T-helper 2 cell (primary cell): Measurements from ENCODE around the gene PTPN4.

Source experiments
- DNase-seq, 5 experiments: peaks; one replicate each; pipeline versions ENCODE4 v3.0.0 to v3.0.0-alpha.2; 2012 to 2022

Gene PTPN4

DNA sequence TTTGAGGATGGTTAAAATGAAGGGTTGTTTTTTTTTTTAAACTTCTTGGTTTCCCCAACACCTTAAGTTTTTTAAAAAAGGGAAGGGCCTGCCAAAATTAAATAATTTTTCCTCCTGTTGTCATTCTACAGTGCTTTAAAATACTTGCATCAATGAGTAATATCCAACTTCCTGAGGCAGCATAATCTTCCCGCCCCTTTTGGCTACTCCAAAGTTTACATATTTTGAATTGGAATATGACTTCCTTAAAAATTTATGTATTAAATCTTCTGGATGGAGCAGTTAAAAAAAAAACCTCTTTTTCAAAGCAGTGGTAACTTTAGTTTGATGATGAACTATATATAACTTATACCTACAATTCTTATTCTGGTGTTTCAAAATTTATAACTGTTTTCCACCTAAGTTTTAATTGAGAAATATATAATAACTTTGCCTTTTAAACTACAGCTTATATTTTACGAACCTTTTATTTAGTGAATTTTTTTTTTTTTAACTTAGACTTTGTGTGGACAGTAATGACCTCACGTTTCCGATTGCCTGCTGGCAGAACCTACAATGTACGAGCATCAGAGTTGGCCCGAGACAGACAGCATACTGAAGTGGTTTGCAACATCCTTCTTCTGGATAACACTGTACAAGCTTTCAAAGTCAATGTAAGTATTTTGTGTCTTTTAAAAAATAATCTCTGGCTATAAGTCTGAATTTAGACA, 49.8 kb downstream of the PTPN4 start:
- DNase-seq: no peak

DNA sequence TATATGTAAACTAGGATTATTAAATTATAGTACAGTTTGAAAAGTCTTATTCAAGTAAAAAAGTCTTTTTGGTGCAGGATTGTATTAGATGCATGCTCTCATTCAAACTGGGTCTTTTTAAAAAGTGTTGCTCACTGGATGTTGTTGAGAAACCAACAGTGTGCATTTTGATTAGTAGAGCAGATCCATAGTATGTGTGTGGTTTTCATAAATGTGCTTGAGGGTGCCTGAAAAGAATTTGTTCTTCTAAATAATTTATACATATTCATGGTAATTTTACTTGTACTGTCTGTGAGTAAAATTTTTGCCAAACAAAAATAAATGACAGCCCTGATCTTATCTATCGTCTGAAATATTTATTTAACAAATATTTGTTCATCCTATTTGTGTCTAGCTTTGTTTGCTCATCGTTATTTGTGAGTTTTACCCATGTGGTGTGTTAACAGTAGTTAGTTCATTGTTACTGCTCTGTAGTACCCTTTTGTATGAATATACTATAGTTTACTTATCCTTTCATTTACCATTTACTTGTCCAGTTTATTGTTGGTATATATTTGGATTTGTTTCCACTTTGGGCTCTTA, 50.4 kb downstream of the PTPN4 start:
- no peak for DNase-seq

DNA sequence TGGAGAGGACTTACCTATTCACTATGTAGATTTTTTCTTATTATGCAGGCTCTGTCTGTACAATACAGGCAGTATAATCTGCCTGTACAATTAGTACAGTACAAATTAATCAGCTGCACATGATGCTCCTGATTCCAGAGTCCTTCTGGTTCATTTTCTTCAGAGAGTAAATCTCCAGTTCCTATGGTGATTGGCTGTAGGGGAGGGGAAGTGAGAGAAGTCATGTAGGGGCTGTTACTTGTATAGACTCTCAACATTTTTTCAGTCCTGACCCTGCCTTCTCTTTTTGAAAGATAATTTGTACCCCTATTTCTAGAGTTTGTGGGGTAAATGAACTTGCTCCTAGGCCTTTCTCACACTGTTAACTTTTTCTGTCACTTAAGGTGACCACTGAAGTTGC, 54.5 kb downstream of the PTPN4 start:
- no peak for DNase-seq

GRCh38 chr2:119818792-119819191, 59.1 kb downstream of the PTPN4 start:
- DNase-seq: no peak

DNA sequence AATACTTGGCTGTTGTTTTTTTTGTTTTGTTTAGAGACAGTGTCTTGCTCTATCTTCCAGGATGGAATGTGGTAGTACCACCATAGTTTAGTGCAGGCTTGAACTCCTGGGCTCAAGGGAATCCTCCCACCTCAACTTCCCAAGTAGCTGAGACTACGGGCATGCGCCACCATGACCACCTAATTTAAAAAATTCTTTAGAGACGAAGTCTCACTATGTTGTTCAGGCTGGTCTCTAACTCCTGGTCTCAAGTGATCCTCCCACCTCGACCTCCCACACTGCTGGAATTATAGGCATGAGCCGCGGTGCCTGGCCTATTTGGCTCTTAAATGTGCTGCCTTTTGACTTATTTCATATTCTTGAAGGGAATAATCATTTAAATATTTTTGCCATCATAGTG, 60.1 kb downstream of the PTPN4 start:
- DNase-seq: no peak

DNA sequence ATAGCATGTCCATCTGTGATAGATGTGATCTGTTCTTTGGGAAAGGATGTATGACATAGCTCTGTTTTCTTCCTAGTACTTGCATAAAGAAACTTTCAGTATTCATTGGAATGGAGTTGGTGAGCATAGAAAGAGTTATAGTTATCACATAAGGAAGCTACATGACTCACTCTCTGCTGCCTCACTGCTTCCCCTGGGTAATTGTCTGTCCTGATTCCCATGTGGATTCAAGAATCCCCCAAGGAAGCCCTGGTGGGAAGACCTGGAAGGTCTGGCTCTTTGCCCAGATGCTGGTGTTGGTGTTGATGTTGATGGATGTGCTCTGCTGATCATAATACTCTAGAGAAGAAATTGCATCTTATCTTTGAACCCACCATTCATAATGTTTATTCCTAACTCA, 60.6 kb downstream of the PTPN4 start:
- no peak for DNase-seq

DNA sequence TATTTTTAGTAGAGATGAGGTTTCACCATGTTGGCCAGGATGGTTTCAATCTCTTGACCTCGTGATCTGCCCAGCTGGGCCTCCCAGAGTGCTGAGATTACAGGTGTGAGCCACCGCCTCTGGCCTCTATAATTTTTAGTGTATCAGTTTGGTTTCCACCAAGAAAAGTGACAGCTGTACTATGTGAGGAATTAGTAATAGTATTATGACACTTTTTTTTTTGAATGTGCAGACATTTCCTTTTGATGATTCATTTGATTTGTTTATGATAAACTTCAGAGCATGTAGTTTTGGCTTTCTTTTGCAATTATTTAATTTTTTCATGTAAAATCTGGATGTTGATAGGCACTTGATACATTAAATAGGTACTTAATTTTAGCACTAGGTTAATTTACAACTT, 61.5 kb downstream of the PTPN4 start:
- peak in 1 of 5 experiments; percentile 39 for DNase-seq

DNA sequence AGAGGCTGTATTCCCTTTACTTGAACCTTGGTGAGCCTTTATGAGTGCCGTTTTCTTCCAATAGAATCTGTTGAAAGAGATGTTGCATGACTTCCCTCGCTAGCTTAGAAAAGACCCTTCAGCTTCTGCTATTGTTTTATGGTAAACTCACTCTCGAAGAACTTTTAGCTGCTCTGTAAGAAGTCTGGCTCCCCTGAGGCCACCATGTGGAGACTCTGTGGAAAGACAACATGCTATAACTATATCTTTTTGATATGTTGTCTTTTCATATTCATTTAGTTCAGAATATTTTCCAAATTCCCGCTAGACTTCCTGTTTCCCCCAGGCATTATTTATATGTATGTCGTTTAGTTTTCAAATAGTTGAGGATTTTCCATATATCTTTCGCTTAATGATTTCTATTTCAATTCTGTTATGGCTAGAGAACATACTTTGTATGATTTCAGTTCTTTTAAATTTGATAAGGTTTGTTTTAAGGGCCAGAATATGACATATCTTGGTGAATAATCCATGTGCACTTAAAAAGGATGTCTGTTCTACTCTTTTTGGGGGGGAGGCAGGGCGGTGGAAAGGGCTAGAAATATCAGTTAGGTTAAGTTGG, 64.1 kb downstream of the PTPN4 start:
- DNase-seq: peak in 3 of 5 experiments; percentile 7 to 53 (median 13)

- peak in 3 of 5 experiments; percentile 17 to 57 (median 22) for DNase-seq
These were observed 66.7 kb downstream of the PTPN4 start for GRCh38 chr2:119826370-119826961.

GRCh38 chr2:119827866-119828507, 68.3 kb downstream of the PTPN4 start:
- DNase-seq: peak in 1 of 5 experiments; percentile 40

DNA sequence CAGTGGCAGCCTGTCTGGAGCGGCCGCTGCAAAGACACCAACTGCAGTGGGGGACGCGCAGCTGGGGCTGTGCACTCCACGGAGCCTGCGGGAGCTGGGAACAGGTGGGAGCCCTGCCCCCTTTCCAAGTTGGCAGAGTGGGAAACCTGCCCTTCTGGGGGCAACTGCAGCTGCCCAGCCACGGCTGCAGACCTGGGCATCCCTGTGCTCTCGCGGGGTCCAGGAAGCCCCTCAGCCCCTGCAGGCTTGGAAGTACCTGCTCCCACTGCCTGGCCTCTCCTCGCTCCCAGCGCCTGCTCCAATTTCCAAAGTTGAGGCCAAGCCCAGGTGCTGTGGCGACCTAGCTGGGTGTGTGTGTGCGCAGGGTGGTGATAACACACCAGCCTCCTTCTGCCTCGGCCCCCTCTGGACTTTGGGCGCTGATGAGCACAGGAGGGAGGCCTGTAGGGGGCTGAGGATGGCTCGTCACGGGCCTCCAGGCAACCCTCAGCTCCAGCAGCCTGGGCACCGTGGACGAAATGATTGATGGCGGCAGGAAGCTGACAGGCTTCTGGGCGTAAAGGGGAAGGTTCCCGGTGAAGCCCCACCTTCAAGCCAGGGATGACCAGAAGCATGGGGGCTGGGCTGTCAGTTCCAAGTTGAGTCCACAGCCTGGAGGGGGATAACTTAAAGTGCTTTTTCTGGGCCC, 76.9 kb downstream of the PTPN4 start:
- no peak for DNase-seq

DNA sequence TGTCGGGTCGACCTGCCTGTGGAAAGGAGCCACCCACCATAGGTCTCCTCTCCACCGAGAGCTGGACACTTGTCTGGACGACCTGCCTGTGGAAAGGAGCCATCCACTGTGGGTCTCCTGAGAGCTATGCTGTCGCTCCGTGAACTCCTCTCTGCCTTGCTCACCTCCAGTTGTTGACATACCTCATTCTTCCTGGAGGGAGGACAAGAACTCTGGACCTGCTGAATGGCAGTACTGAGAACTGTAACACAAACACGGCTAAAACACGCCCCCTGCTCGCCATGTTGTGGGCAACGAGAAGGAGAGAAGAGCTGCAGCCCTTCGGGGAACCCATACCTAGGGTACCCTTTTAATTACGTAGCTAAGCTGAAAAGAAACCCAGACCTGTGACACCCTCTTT, 77.6 kb downstream of the PTPN4 start:
- DNase-seq: no peak

DNA sequence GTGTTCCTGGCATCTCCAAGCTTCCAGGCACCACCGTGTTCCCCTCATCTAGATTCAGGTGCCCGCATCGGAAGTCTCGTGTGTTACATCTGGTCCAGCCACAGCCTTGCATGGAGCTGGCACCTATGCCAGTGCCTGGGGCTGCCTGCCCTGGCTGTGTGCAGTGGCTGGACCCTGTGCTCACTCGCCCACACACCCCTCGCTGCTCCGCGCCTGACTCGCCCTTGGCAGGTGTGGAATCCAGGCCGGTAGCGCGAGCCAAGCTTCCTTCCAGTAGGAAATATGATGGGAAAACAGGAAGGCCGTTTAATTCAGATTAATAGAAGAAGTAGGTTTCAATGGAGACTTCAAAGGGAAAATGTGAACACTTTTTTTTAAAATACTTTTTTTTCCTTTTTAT, 78.0 kb downstream of the PTPN4 start:
- no peak for DNase-seq

DNA sequence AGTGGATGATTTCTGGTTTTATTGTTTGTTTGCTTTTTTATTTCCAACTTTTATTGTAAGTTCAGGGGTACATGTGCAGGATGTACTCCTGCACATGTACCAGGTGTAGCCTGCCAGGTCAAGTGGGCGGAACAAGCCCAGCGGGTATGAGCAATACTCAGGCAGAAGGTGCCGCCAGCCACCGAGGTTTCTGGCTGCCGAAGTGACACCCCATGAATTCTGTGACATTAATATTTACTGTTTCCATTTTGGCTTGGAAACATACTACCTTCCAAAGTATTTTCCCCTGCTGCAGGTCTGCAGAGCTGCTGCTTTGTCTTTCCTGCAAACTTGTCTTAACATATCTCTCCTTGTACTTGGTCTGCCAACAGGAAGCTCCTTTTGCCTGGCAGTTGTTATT, 78.5 kb downstream of the PTPN4 start:
- no peak for DNase-seq

- DNase-seq: no peak
These were observed 81.8 kb downstream of the PTPN4 start for GRCh38 chr2:119841550-119841949.

DNA sequence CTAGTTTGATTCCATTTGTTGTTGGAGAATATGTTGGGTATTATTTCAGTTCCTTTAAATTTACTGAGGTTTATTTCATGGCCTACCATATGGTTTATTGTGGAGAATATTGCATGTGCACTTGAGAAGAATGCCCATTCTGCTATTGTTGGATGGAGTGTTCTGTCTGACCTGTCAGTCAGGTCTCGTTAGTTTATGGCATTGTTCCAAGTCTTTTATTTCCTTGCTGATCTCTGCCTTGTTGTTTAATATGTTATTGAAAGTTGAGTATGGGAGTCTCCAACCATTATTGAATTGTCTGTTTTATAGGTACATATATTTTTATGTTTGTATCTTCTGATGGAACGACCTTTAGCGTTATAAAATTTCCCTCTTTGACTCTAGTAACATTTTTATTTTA, 86.3 kb downstream of the PTPN4 start:
- no peak for DNase-seq

DNA sequence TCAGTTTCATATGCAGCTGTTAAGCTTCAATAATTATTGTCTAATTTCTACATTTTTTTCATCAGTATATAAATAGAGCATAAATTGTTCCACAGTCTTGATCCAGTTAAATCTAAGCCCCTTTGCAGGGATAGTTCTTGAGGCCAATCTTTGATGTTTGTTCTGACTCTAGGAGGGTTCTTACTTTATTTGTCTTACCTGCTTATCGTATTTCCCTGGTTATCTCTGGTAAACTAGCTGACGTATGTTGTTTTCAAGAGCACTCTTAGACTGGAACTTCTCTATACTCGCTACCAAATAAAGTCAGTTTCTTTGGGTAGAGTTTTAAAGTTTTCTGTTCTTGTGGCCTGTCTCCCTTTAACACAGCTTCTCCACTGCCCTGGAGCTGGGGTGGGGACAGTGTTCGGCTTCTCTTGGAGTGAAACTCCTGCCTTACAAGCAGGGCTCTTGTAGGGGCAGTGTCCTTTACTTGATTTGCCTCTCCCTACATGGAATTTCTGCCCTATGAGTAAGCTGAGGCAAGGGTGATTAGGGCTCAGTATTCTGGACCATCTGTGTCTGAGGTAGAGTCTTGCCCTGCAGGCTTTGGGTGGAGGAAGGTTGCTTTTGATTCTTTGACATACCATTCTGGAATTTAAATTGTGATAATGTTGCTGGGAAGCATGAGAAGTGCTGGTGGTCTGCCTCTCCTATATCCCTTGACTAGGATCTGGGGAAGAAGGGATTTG, 90.3 kb downstream of the PTPN4 start:
- DNase-seq: no peak

GRCh38 chr2:119852214-119852613, 92.5 kb downstream of the PTPN4 start:
- no peak for DNase-seq

GRCh38 chr2:119853777-119854399, 94.2 kb downstream of the PTPN4 start:
- no peak for DNase-seq

DNA sequence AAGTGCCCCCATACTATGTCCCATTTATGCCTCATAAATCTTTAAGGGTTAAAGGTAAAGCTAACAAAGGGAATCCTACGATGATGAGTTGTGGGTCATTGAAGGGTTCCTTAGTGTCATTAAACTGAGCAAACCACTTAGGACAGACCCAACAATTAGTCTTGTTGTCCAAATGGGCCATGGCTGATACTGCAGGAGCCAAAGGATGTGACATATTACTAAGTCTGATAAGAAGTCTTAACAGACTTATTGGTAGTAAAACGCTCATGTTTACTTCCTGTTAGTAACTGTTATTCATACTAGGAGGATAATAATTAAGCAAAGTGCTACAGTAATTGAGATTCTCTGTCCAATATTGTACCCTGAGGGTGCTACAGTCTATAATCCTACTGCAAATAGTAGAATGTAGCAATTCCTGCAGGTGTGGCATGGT, 96.8 kb downstream of the PTPN4 start:
- DNase-seq: peak in 1 of 5 experiments; percentile 50

GRCh38 chr2:119857742-119858141, 98.0 kb downstream of the PTPN4 start:
- no peak for DNase-seq

DNA sequence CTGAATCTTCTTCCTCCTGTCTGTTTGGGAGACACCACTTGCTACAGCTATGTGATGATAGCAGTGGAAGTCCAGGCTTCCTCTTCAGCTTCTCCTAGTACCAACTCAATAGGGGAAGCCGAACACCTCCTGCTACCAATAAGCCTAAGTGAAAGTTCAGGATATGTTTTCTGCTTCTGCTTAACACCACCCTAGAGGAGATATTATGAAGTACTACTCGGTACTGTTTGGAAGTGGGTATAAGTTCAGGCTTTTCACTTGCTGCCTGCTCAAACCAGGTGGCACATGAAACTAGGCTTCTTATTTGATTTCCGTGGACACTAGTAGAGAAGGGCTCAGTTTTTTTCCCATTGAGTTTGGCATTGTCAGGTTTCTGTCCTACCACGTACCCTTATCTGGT, 99.8 kb downstream of the PTPN4 start:
- no peak for DNase-seq
